Dermis microvascular lymphatic vessel endothelial cell (primary cell): ENCODE measurements around the gene PRR12. TPM values are rescaled to one million over a fixed set of nuclear protein-coding genes. Genes with fewer than 3 reads are reported as not detected.
A peak's percentile ranks its signal among the peaks of the same experiment; 100 is the strongest.

Experiments used
- DNase-seq, 2 donors: peaks; one replicate each; pipeline versions ENCODE4 v3.0.0 to v3.0.0-alpha.2; 2010; ENCODE audit warnings: low read depth in 2 of 2
- total RNA-seq: library from RNA; depleted of rRNA; stranded (reverse); fragments of >200 nt; gene quantifications from 2 replicates; pipeline ENCODE4 v1.2.1, GENCODE V29; 2014

Gene PRR12
- total RNA-seq, 1 donor from 2014 or later = 1.0 TPM

GRCh38 chr19:49641688-49642491, 50.9 kb downstream of the PRR12 start, which contains the start of gene SCAF1:
SCAF1 (plus strand) TSS chr19:49642209; CDS start chr19:49645027, 2,818 bp downstream.
- peak; percentile 97 to 100 for DNase-seq

- peak in 1 of 2 donors; percentile 16 for DNase-seq
These were observed 51.6 kb downstream of the PRR12 start for GRCh38 chr19:49642492-49643035.

DNA sequence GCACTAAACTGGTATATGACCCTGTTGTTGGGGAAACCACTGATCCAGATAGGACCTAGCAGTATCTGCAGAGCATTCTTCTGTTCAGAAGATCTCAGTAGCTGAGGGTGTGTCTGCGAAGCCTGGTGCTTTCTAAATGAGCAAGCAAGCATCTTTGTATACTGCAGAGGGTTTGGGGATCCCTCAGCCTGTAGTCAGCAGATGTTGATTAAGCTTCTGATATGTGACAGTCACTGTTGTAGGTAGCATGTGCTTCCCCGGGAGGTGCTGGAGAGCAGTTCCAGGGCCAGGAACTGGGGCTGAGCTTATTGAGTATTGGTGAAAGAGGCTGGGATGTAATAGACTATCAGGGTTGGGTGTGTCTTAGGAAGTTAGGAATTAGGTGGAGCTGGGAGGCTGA, 52.5 kb downstream of the PRR12 start:
- no peak for DNase-seq

GRCh38 chr19:49645592-49645991, 54.6 kb downstream of the PRR12 start:
- DNase-seq = no peak

GRCh38 chr19:49645995-49646394, 55.0 kb downstream of the PRR12 start:
- DNase-seq = no peak

DNA sequence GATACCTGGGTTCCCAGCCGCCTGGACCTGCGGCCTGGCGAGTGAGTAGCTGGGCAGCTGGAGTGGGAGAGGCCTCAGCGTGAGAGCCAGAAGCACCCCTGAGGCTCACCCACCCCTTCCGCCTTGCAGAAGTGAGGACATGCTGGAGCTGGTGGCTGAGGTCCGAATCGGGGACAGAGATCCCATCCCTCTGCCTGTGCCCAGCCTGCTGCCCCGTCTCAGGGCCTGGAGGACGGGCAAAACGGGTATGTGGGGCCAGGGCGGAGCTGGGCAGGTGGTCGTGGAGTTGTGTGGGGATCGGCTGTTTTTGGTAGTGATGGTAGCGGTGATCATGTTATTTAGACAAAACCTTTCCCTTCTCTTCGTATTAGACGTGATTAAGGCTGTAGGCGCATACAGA, 55.6 kb downstream of the PRR12 start:
- no peak for DNase-seq

DNA sequence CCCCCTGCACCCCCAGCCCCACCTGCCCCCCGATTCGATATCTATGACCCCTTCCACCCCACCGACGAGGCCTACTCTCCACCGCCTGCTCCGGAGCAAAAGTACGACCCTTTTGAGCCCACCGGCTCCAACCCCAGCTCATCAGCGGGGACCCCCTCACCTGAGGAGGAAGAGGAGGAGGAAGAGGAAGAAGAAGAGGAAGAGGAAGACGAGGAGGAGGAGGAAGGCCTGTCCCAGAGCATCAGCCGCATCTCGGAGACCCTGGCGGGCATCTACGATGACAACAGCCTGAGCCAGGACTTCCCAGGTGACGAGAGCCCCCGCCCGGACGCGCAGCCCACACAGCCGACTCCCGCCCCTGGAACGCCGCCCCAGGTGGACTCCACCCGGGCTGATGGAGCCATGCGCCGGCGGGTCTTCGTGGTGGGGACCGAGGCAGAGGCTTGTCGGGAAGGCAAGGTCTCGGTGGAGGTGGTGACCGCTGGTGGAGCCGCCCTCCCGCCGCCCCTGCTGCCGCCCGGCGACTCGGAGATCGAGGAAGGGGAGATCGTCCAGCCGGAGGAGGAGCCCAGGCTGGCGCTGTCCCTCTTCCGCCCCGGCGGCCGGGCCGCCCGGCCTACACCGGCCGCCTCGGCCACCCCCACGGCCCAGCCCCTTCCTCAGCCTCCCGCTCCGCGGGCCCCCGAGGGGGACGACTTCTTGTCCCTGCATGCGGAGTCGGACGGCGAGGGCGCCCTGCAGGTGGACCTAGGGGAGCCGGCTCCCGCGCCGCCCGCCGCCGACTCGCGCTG, 60.2 kb downstream of the PRR12 start:
- no peak for DNase-seq

GRCh38 chr19:49651820-49652550, 61.0 kb downstream of the PRR12 start:
- DNase-seq = no peak

GRCh38 chr19:49652551-49653465, 61.8 kb downstream of the PRR12 start:
- DNase-seq = no peak

DNA sequence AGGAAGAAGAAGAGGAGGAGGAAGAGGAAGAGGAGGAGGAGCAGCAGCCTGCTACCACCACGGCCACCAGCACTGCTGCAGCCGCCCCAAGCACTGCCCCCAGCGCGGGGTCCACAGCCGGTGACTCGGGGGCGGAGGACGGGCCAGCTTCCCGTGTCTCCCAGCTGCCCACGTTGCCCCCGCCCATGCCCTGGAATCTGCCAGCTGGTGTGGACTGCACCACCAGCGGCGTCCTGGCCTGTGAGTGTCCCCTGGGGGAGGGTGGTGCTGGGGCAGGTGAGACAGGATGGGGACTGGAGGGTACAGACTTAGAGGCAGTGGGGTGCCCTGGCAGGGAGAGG, 62.5 kb downstream of the PRR12 start:
- no peak for DNase-seq

DNA sequence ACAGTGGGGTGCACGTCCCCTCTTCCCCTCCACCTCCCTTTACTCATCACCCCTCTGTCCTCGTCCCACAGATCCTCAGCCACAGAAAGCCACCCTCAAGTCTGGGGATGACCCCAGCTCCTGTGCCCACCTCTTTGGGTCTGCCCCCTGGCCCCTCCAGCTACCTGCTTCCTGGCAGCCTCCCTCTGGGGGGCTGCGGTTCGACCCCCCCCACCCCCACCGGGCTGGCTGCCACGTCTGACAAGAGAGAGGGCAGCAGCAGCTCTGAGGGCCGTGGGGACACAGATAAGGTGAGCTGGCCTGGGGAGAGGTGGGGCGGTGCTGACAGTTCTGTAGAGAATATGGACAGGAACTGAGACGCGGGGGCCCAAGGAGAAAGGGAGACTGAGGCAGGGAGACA, 63.6 kb downstream of the PRR12 start:
- DNase-seq = no peak

DNA sequence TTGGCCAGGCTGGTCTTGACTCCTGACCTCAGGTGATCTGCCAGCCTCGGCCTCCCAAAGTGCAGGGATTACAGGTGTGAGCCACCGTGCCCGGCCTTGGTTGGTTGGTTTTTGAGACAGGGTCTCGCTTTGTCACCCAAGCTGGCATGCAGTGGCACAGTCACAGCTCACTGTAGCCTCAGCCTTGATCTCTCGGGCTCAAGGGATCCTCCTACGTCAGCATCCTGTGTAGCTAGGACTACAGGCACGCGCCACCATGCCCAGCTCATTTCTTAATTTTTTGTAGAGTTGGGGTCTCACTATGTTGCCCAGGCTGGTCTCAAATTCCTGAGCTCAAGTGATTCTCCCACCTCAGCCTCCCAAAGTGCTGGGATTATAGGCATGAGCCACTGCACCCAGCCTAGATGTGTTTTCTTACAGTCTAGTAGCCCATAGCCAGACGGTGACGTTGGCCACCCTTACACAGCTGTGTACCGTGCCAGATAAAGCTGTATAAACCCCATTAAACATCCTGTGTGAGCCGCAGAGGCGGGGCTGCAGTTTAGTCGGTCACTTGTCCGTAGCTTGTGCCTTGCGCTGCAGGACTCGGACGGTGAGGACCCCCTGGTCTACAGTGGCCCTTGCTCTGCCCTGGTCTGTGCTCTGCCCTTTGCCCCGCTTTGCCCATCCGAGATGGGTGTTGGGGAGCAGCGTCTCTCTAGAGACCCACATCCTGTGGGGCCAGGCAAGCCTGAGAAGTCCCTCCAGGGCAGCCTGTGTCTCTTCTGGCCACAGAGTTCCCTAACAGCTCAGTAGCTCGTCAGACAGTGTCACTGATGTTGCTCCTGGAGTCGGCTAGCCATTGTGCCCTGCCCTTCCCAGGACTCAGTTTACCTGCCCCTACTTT, 64.8 kb downstream of the PRR12 start:
- DNase-seq = no peak

- no peak for DNase-seq
These were observed 65.6 kb downstream of the PRR12 start for GRCh38 chr19:49656456-49657109.

DNA sequence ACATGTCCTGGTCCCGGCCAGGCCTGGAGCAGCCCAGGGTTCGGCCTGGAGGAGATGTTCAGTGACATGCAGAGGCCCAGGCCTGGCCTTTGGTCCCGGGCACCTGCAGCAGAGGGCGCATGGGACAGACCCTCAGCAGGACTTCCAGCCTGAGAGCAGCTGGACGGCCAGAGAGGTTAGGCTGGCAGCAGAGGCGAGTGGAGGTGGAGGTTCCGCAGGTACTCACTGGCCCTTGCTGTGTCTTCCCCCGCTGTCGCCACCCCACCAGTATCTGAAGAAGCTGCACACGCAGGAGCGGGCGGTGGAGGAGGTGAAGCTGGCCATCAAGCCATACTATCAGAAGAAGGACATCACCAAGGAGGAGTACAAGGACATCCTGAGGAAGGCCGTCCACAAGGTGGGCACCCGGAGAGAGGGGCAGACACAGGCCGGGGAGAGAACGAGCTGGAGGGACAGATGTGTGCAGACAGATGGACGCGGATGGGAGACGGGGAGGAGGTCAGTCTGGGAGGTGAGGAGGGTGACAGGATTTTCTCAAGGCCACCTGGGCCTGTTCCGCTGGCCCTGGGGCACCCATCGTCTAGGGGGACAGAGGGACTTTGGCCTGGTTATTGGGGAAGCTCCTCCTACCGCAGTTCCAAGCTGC, 66.6 kb downstream of the PRR12 start:
- DNase-seq = no peak

GRCh38 chr19:49658139-49658517, 67.1 kb downstream of the PRR12 start:
- DNase-seq = no peak

- no peak for DNase-seq
These were observed 67.8 kb downstream of the PRR12 start for GRCh38 chr19:49658566-49659442.

- no peak for DNase-seq
These were observed 69.5 kb downstream of the PRR12 start for GRCh38 chr19:49660338-49660961.
